ENCODE data around the gene AQR. TPM values are rescaled to one million over a fixed set of nuclear protein-coding genes. Genes with fewer than 3 reads are reported as not detected.

The AQR gene
- total and polyA plus RNA-seq, 4 donors, result 24.2 to 45.1 (median 33.3) TPM

DNA sequence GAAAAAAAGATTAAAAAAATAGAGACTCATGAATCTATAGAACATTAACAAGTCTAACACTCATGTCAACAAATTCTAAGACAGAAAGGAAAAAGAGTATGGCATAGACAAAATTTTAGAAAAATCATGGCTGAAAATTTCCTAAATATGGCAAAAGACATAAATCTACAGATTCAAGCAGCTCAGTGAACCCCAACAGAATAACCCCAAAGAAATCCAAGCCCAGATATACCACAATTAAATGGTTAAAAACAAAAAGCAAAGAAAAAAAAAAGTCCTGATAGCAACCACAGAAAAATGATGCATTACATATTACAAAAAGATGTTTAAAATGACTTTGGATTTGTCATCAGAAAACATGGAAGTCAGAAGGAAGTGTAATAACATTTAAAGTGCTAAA, 75.6 kb downstream of the AQR start:
- Histone ChIP-seq H3K9me3 (ENCODE audit: control insufficient read depth, insufficient read depth, low read length) (no peaks in the 10 kb centered on the region), H3K4me1 (ENCODE audit: control insufficient read depth, insufficient read depth, low read length) (no peaks in the 10 kb centered on the region), H3K36me3 (ENCODE audit: control insufficient read depth, insufficient read depth, low read length) (peaks cover 13% of the 10 kb centered on the region), H3K4me3 (ENCODE audit: low read depth, low read length) (no peak overlapping the region), H3K27ac (ENCODE audit: low read depth, low read length) (no peak overlapping the region), H3K27me3 (ENCODE audit: control insufficient read depth, insufficient read depth, low read length) (no peaks in the 10 kb centered on the region)
- DNase-seq (ENCODE audit: low read depth in 4 of 6, low spot score in 6 of 6), result no peak

- no peak overlapping the region for H3K4me3 ChIP-seq (ENCODE audit: low read depth, low read length)
- no peaks in the 10 kb centered on the region for H3K4me1 ChIP-seq (ENCODE audit: control insufficient read depth, insufficient read depth, low read length)
- no peak for DNase-seq (ENCODE audit: low read depth in 4 of 6, low spot score in 6 of 6)
- no peaks in the 10 kb centered on the region for H3K27me3 ChIP-seq (ENCODE audit: control insufficient read depth, insufficient read depth, low read length)
- peaks cover 13% of the 10 kb centered on the region for H3K36me3 ChIP-seq (ENCODE audit: control insufficient read depth, insufficient read depth, low read length)
- no peaks in the 10 kb centered on the region for H3K9me3 ChIP-seq (ENCODE audit: control insufficient read depth, insufficient read depth, low read length)
- H3K27ac ChIP-seq (ENCODE audit: low read depth, low read length), result no peak overlapping the region
- WGBS (ENCODE audit: insufficient coverage), result 95% methylated on average over 3 of the region's 7 CpGs
These were observed 76.5 kb downstream of the AQR start for GRCh38 chr15:34892963-34893591.

DNA sequence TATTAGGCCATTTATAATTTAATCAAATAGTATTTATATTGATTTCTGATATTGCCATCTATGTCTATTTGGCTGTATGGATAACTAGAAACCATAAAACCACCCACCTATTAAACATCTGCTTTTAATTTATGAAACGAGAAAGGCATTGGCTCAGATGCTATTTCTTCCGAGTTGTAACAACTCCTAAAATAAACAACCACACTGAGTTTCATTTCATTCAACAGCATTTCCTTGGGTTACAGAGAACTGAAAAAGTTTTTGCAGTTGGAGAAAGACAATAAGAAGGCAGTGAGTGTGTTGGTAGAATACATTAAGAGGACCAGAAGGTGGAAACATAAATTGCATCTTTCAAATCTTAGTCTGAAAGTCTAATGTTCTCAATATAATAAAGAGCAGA, 79.1 kb downstream of the AQR start:
- no peak overlapping the region for H3K27ac ChIP-seq (ENCODE audit: low read depth, low read length)
- H3K27me3 ChIP-seq (ENCODE audit: control insufficient read depth, insufficient read depth, low read length), result no peaks in the 10 kb centered on the region
- peaks cover 12% of the 10 kb centered on the region for H3K36me3 ChIP-seq (ENCODE audit: control insufficient read depth, insufficient read depth, low read length)
- no peak overlapping the region for H3K4me3 ChIP-seq (ENCODE audit: low read depth, low read length)
- no peaks in the 10 kb centered on the region for H3K9me3 ChIP-seq (ENCODE audit: control insufficient read depth, insufficient read depth, low read length)
- DNase-seq (ENCODE audit: low read depth in 4 of 6, low spot score in 6 of 6), result no peak
- WGBS (ENCODE audit: insufficient coverage), result no CpG with 5 or more reads among the region's 2 CpGs
- H3K4me1 ChIP-seq (ENCODE audit: control insufficient read depth, insufficient read depth, low read length), result no peaks in the 10 kb centered on the region

DNA sequence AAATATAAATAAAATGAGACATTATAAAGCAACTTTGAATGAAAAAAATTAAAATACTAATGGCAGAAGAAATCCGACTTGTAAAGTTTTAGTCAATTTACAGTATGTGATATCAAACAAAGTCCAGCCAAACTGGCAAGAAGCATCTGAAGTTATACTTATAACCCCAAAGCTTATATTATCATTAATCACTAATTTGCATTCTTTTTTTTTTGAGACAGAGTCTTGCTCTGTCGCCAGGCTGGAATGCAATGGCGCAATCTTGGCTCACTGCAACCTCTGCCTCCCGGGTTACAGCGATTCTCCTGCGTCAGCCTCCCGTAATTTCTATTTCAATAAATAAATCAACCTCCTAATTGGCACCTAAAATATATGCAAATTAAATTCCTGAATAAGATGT, 80.1 kb downstream of the AQR start:
- Histone ChIP-seq H3K27ac (ENCODE audit: low read depth, low read length) (no peak overlapping the region), H3K9me3 (ENCODE audit: control insufficient read depth, insufficient read depth, low read length) (no peaks in the 10 kb centered on the region), H3K4me1 (ENCODE audit: control insufficient read depth, insufficient read depth, low read length) (no peaks in the 10 kb centered on the region), H3K36me3 (ENCODE audit: control insufficient read depth, insufficient read depth, low read length) (peaks cover 12% of the 10 kb centered on the region), H3K27me3 (ENCODE audit: control insufficient read depth, insufficient read depth, low read length) (no peaks in the 10 kb centered on the region), H3K4me3 (ENCODE audit: low read depth, low read length) (no peak overlapping the region)
- WGBS (ENCODE audit: insufficient coverage), result 73% methylated on average over 2 of the region's 7 CpGs
- DNase-seq (ENCODE audit: low read depth in 4 of 6, low spot score in 6 of 6), result no peak

- H3K27ac ChIP-seq (ENCODE audit: low read depth, low read length), result no peak overlapping the region
- no peak for DNase-seq (ENCODE audit: low read depth in 4 of 6, low spot score in 6 of 6)
- H3K36me3 ChIP-seq (ENCODE audit: control insufficient read depth, insufficient read depth, low read length), result peaks cover 14% of the 10 kb centered on the region
These were observed 83.4 kb downstream of the AQR start for GRCh38 chr15:34886134-34886533.

GRCh38 chr15:34883633-34884032, 85.9 kb downstream of the AQR start:
- DNase-seq (ENCODE audit: low read depth in 4 of 6, low spot score in 6 of 6), result no peak
- no peaks in the 10 kb centered on the region for H3K9me3 ChIP-seq (ENCODE audit: control insufficient read depth, insufficient read depth, low read length)
- peaks cover 14% of the 10 kb centered on the region for H3K36me3 ChIP-seq (ENCODE audit: control insufficient read depth, insufficient read depth, low read length)
- 100% methylated on average over 1 of the region's 2 CpGs for WGBS (ENCODE audit: insufficient coverage)
- no peaks in the 10 kb centered on the region for H3K4me1 ChIP-seq (ENCODE audit: control insufficient read depth, insufficient read depth, low read length)
- H3K27ac ChIP-seq (ENCODE audit: low read depth, low read length), result no peak overlapping the region
- H3K27me3 ChIP-seq (ENCODE audit: control insufficient read depth, insufficient read depth, low read length), result no peaks in the 10 kb centered on the region
- no peak overlapping the region for H3K4me3 ChIP-seq (ENCODE audit: low read depth, low read length)

More at GRCh38 chr15:34886134-34886533, 83.4 kb downstream of the AQR start:
- Histone ChIP-seq H3K27me3 (ENCODE audit: control insufficient read depth, insufficient read depth, low read length) (no peaks in the 10 kb centered on the region), H3K4me1 (ENCODE audit: control insufficient read depth, insufficient read depth, low read length) (no peaks in the 10 kb centered on the region), H3K9me3 (ENCODE audit: control insufficient read depth, insufficient read depth, low read length) (no peaks in the 10 kb centered on the region), H3K4me3 (ENCODE audit: low read depth, low read length) (no peak overlapping the region)

DNA sequence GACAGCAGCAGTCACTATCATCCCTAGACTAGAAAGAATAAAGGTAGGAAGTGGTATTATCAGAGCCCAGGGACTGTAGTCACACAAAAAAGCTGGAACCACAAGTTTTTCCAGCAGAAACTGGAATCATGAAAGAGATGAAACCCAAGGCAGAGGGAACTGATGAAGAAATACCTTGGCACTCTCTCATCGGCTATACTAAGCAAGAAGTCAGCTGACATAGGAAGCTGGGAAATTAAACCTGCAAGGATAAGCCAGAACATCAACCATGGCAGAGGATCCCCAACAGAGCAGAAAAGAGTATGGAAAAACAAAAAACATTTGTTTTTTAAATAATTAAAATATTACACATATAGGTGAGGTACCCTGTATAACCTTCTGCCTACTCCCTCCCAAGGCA, 86.5 kb downstream of the AQR start:
- H3K4me1 ChIP-seq (ENCODE audit: control insufficient read depth, insufficient read depth, low read length), result no peaks in the 10 kb centered on the region
- no peak overlapping the region for H3K27ac ChIP-seq (ENCODE audit: low read depth, low read length)
- 100% methylated on average over 1 of the region's 1 CpG for WGBS (ENCODE audit: insufficient coverage)
- no peaks in the 10 kb centered on the region for H3K27me3 ChIP-seq (ENCODE audit: control insufficient read depth, insufficient read depth, low read length)
- H3K36me3 ChIP-seq (ENCODE audit: control insufficient read depth, insufficient read depth, low read length), result peaks cover 12% of the 10 kb centered on the region
- no peaks in the 10 kb centered on the region for H3K9me3 ChIP-seq (ENCODE audit: control insufficient read depth, insufficient read depth, low read length)
- no peak for DNase-seq (ENCODE audit: low read depth in 4 of 6, low spot score in 6 of 6)
- H3K4me3 ChIP-seq (ENCODE audit: low read depth, low read length), result no peak overlapping the region

GRCh38 chr15:34879107-34879506, 90.4 kb downstream of the AQR start:
- no peak for DNase-seq (ENCODE audit: low read depth in 4 of 6, low spot score in 6 of 6)
- Histone ChIP-seq H3K9me3 (ENCODE audit: control insufficient read depth, insufficient read depth, low read length) (no peaks in the 10 kb centered on the region), H3K36me3 (ENCODE audit: control insufficient read depth, insufficient read depth, low read length) (peaks cover 9% of the 10 kb centered on the region), H3K27me3 (ENCODE audit: control insufficient read depth, insufficient read depth, low read length) (no peaks in the 10 kb centered on the region), H3K27ac (ENCODE audit: low read depth, low read length) (no peak overlapping the region), H3K4me1 (ENCODE audit: control insufficient read depth, insufficient read depth, low read length) (no peaks in the 10 kb centered on the region), H3K4me3 (ENCODE audit: low read depth, low read length) (no peak overlapping the region)
- WGBS (ENCODE audit: insufficient coverage), result 93% methylated on average over 3 of the region's 4 CpGs

DNA sequence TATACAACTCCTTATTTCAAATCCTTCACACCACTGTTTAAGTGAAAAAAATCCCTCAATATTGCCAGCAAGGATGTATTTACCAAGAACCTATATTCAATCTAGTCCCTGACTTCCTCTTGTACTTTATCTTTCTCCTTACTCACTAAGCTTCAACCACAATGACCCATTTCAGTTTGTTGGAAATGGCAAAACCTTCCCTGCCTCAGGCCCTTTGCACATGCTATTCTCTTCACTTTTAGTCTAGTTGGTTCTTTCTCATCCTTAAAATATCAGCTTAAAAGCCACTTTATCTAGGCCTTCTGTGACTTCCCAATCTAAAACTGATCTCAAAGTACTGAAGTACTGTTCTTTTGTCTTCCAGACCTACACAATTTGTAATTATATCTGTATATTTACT, 92.9 kb downstream of the AQR start:
- DNase-seq (ENCODE audit: low read depth in 4 of 6, low spot score in 6 of 6), result no peak
- H3K36me3 ChIP-seq (ENCODE audit: control insufficient read depth, insufficient read depth, low read length), result peaks cover 4% of the 10 kb centered on the region
- no peak overlapping the region for H3K4me3 ChIP-seq (ENCODE audit: low read depth, low read length)
- no peaks in the 10 kb centered on the region for H3K9me3 ChIP-seq (ENCODE audit: control insufficient read depth, insufficient read depth, low read length)
- H3K4me1 ChIP-seq (ENCODE audit: control insufficient read depth, insufficient read depth, low read length), result no peaks in the 10 kb centered on the region
- no peak overlapping the region for H3K27ac ChIP-seq (ENCODE audit: low read depth, low read length)
- H3K27me3 ChIP-seq (ENCODE audit: control insufficient read depth, insufficient read depth, low read length), result no peaks in the 10 kb centered on the region

- no peak overlapping the region for H3K27ac ChIP-seq (ENCODE audit: low read depth, low read length)
- 100% methylated on average over 1 of the region's 2 CpGs for WGBS (ENCODE audit: insufficient coverage)
- DNase-seq (ENCODE audit: low read depth in 4 of 6, low spot score in 6 of 6), result no peak
- H3K9me3 ChIP-seq (ENCODE audit: control insufficient read depth, insufficient read depth, low read length), result peaks cover 5% of the 10 kb centered on the region
- peaks cover 3% of the 10 kb centered on the region for H3K36me3 ChIP-seq (ENCODE audit: control insufficient read depth, insufficient read depth, low read length)
- no peak overlapping the region for H3K4me3 ChIP-seq (ENCODE audit: low read depth, low read length)
- H3K4me1 ChIP-seq (ENCODE audit: control insufficient read depth, insufficient read depth, low read length), result no peaks in the 10 kb centered on the region
- no peaks in the 10 kb centered on the region for H3K27me3 ChIP-seq (ENCODE audit: control insufficient read depth, insufficient read depth, low read length)
These were observed 100.4 kb downstream of the AQR start for GRCh38 chr15:34869110-34869509.

All from spinal cord (tissue), 10 donors.